Activated naive CD4-positive, alpha-beta T cell treated with anti-CD3 and anti-CD28 coated beads for 36 hours (primary cell): ENCODE measurements around the gene ICOSLG. TPM values are rescaled to one million over a fixed set of nuclear protein-coding genes. Genes with fewer than 3 reads are reported as not detected.
"Not testable (repeated sequence)": the region's sequence is repeated elsewhere in the genome, so short reads cannot be mapped to it uniquely, and the experiment has no call there.

ENCODE experiments used
- CTCF ChIA-PET: fragments of 350-600 bp; sonication (Branson Sonifier 250); formaldehyde crosslinking; loops from one replicate; lab custom pipeline; 2021; ENCODE audit warnings: antibody characterized with exemption; lab: Charles Lee
- DNase-seq: peaks from one replicate; pipeline ENCODE4 v3.0.0-alpha.2; 2020
- H3K27ac Mint-ChIP-seq: one replicate; pipeline ENCODE4 v1.8.0; 2021; ENCODE audit warnings: mild to moderate bottlenecking, mixed read lengths
- H3K27me3 Mint-ChIP-seq: one replicate; pipeline ENCODE4 v1.8.0; 2021; ENCODE audit warnings: low read depth, mixed read lengths
- H3K36me3 Mint-ChIP-seq: one replicate; pipeline ENCODE4 v1.8.0; 2021; ENCODE audit warnings: low read depth, mixed read lengths
- H3K4me1 Mint-ChIP-seq: one replicate; pipeline ENCODE4 v1.8.0; 2021; ENCODE audit warnings: low read depth, mixed read lengths
- H3K4me3 Mint-ChIP-seq: one replicate; pipeline ENCODE4 v1.8.0; 2021; ENCODE audit warnings: mild to moderate bottlenecking, moderate library complexity, mixed read lengths
- H3K9me3 Mint-ChIP-seq: one replicate; pipeline ENCODE4 v1.8.0; 2021; ENCODE audit warnings: mixed read lengths
- intact Hi-C: fragments of 100-400 bp; cut with micrococcal nuclease; formaldehyde crosslinking; loops from one replicate; pipeline ENCODE4 v1.15.1; 2023
- total RNA-seq, 2 experiments: library from RNA; stranded (reverse); gene quantifications; one replicate each; pipeline ENCODE4 v1.2.3, GENCODE V29; 2021

The ICOSLG gene
- total RNA-seq, 2 experiments from 2014 or later: 1.4 to 1.9 TPM

DNA sequence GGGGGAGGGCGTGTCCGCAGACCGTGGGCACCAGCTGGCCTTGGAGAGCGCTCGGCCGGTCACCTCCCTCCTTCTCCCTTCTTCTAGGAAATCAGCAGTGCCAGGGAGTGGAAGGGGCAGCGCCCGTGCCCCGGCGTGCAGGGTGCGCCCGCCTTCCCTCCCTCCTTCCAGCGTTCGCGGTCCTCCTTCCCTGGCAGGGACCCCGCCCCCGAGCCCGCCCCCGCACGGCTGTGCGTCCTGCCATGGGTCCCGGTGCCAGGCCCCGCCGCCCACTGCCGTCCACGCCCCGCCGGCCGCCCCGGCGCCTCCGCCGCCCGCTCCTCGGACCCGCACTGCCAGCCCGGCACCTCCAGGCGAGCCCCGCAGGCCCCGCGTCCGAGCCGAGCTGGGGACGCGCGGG lies 390 bp downstream of the ICOSLG start:
- intact Hi-C loops, H3K4me1 Mint-ChIP-seq, H3K27ac Mint-ChIP-seq, H3K36me3 Mint-ChIP-seq, CTCF ChIA-PET, DNase-seq, H3K4me3 Mint-ChIP-seq, H3K27me3 Mint-ChIP-seq, H3K9me3 Mint-ChIP-seq: not testable (repeated sequence)

DNA sequence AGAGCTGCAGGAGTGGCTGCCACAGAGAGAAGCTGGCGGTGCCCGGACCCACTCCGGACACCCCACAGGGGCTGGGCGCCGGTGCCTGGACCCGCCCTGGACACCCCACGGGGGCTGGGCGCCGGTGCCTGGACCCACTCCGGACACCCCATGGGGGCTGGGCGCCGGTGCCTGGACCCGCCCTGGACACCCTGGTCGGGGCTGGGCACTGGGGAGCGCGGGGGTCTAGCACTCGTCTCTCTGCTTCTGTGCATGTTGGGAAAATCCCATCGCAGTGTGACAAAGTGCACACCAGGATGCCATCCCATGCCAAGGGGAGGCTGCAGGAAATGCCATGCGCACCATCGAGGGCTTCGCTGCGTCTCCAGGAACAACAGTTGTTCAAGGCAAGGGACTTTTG lies 11.2 kb downstream of the ICOSLG start:
- H3K27ac Mint-ChIP-seq, DNase-seq, CTCF ChIA-PET, H3K4me1 Mint-ChIP-seq, H3K36me3 Mint-ChIP-seq, H3K27me3 Mint-ChIP-seq, H3K4me3 Mint-ChIP-seq, intact Hi-C loops, H3K9me3 Mint-ChIP-seq: not testable (repeated sequence)

DNA sequence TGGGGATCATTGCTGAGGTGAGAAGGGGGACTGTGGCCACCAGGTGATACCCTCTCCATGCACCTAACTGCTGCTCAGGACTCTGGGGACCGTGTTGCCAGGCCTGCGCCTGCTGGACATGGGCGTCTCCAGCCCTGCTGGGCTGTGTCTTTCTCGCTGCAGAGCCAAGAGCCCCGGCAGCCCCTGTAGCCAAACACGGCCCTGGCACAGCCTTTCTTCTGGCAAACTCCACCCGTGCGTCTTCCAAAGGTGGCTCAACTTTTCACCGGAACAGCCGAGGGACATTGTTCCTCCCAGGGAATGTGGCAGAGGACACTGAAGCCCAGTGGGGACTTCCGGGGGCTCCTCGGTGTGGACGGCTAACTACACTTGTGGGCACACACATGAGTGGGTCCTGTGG lies 12.6 kb downstream of the ICOSLG start:
- intact Hi-C loops, H3K4me3 Mint-ChIP-seq, H3K36me3 Mint-ChIP-seq, H3K9me3 Mint-ChIP-seq, CTCF ChIA-PET, H3K4me1 Mint-ChIP-seq, DNase-seq, H3K27ac Mint-ChIP-seq, H3K27me3 Mint-ChIP-seq: not testable (repeated sequence)

DNA sequence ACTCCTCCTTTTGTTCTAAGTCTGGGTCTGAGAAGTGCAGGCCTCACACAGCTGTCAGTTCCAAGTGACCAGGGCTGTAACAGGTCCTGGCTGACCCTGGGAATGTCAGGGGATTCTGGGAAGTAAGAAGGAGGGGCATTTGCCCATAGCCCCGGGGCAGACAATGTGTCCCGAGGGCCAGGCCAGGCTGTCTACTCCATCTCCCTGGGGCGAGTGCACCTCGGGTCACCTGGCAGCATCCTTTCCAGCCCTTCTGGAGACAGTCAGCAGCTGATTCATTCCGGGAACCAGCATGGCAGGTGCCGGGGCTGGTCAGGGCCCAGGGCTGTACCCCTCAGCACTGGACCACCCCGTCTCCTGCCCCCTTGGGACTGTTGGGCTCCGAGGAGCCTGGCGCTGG lies 13.1 kb downstream of the ICOSLG start:
- H3K36me3 Mint-ChIP-seq, H3K27ac Mint-ChIP-seq, H3K4me1 Mint-ChIP-seq, H3K4me3 Mint-ChIP-seq, DNase-seq, intact Hi-C loops, H3K9me3 Mint-ChIP-seq, H3K27me3 Mint-ChIP-seq, CTCF ChIA-PET: not testable (repeated sequence)

DNA sequence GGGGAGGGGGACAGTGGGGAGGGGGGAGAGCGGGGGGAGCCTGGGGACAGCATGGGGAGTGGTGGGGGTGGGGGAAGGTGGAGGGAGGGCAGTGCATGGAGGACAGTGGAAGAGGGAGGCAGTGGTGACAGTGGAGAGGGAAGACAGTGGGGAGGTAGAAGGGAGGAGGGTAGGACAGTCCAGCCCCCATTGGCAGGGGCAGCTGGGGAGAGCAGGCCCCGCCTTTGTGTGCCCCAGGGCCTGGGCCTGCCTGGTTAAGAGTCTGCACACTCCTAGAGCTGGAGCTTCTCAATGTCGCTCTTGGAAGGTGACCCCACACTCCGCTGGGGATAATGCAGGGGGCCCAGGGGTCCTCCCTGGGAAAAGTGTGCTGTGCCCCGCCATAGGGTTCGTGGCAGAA lies 15.1 kb downstream of the ICOSLG start:
- CTCF ChIA-PET, H3K4me1 Mint-ChIP-seq, H3K36me3 Mint-ChIP-seq, H3K9me3 Mint-ChIP-seq, DNase-seq, intact Hi-C loops, H3K27ac Mint-ChIP-seq, H3K27me3 Mint-ChIP-seq, H3K4me3 Mint-ChIP-seq: not testable (repeated sequence)

DNA sequence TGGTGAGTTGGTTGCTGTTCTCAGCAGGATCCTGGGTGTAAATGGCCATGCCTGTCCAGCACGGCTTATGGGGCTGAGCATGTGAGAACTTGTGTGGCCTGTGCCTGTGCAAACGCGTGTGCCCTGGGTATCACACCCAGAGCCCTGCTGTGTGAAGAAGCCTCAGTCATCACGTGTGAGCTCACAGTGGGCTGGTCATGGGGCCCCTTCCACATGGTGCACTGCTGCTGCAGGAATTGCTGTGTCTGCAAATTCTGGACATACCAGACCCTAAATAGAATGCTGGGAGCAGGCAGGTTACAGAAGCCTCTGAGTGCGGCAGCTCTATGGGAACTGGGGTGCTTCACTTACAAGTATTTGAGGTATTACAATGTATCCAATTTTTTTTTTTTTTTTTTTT lies 17.4 kb downstream of the ICOSLG start:
- H3K27ac Mint-ChIP-seq, CTCF ChIA-PET, H3K4me1 Mint-ChIP-seq, H3K36me3 Mint-ChIP-seq, DNase-seq, H3K4me3 Mint-ChIP-seq, H3K27me3 Mint-ChIP-seq, H3K9me3 Mint-ChIP-seq, intact Hi-C loops: not testable (repeated sequence)

DNA sequence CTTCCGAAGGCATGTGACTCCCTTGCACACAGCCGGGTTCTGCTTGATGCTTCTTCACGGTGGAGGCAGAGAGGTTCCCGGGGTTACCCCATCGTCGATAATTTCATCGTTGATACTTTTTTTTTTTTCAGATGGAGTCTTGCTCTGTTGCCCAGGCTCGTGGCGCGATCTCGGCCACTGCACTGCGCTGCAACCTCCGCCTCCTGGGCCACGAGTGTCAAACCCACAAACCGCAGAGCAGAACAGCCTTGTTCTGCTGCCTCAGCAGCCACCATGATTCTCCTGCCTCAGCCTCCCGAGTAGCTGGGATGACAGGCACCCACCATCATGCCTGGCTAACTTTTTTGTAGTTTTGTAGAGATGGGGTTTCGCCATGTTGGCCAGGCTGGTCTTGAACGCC lies 20.1 kb downstream of the ICOSLG start:
- DNase-seq, H3K4me3 Mint-ChIP-seq, intact Hi-C loops, H3K9me3 Mint-ChIP-seq, H3K4me1 Mint-ChIP-seq, H3K27ac Mint-ChIP-seq, H3K36me3 Mint-ChIP-seq, H3K27me3 Mint-ChIP-seq, CTCF ChIA-PET: not testable (repeated sequence)

DNA sequence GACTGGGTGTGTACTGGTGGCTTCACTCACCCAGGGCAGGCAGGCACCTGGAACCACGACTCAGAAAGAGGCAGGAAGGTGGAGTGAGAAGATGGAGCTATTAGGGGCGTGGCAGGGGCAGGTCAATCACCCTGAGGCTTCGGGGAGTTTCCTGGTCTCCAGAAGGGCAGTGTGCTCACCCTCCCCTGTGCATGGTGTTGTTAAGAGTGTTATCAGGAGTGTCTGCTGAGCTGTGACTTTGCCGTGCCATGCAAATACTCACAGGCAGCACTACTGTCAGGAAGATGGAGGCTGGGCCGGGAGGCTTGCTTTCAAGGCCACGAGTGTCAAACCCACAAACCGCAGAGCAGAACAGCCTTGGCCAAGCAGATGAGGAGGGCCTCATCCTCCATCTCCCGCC lies 22.3 kb downstream of the ICOSLG start:
- H3K4me1 Mint-ChIP-seq, CTCF ChIA-PET, DNase-seq, intact Hi-C loops, H3K9me3 Mint-ChIP-seq, H3K4me3 Mint-ChIP-seq, H3K36me3 Mint-ChIP-seq, H3K27ac Mint-ChIP-seq, H3K27me3 Mint-ChIP-seq: not testable (repeated sequence)

DNA sequence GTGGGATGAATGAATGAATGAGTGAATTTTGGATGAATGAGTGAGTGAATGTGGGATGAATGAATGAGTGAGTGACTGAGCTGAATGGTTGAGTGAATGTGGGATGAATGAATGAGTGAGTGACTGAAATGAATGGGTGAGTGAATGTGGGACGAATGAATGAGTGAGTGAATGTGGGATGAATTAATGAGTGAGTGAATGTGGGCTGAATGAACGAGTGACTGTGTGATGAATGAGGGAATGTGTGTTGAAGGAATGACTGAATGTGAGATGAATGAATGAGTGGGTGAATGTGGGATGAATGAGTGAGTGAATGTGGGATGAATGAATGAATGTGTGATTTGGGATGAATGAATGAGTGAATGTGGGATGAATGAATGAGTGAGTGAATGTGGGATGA lies 28.8 kb downstream of the ICOSLG start:
- DNase-seq, H3K36me3 Mint-ChIP-seq, H3K9me3 Mint-ChIP-seq, intact Hi-C loops, CTCF ChIA-PET, H3K27me3 Mint-ChIP-seq, H3K27ac Mint-ChIP-seq, H3K4me1 Mint-ChIP-seq, H3K4me3 Mint-ChIP-seq: not testable (repeated sequence)

DNA sequence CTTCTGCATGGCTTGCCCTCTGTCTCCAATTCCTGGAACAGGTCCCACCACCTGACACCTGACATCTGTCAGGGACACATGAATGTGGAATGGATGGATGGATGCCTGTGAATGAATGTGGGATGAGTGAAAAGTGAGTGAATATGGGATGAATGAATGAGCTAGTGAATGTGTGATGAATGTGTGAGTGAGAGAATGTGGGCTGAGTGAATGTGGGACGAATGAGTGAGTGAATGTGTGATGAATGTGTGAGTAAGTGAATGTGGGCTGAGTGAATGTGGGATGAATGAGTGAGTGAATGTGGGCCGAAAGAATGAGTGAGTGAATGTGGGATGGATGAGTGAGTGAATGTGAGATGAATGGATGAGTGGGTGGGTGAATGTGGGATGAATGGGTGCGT lies 29.2 kb downstream of the ICOSLG start:
- intact Hi-C loops, H3K36me3 Mint-ChIP-seq, DNase-seq, CTCF ChIA-PET, H3K9me3 Mint-ChIP-seq, H3K4me3 Mint-ChIP-seq, H3K4me1 Mint-ChIP-seq, H3K27ac Mint-ChIP-seq, H3K27me3 Mint-ChIP-seq: not testable (repeated sequence)

DNA sequence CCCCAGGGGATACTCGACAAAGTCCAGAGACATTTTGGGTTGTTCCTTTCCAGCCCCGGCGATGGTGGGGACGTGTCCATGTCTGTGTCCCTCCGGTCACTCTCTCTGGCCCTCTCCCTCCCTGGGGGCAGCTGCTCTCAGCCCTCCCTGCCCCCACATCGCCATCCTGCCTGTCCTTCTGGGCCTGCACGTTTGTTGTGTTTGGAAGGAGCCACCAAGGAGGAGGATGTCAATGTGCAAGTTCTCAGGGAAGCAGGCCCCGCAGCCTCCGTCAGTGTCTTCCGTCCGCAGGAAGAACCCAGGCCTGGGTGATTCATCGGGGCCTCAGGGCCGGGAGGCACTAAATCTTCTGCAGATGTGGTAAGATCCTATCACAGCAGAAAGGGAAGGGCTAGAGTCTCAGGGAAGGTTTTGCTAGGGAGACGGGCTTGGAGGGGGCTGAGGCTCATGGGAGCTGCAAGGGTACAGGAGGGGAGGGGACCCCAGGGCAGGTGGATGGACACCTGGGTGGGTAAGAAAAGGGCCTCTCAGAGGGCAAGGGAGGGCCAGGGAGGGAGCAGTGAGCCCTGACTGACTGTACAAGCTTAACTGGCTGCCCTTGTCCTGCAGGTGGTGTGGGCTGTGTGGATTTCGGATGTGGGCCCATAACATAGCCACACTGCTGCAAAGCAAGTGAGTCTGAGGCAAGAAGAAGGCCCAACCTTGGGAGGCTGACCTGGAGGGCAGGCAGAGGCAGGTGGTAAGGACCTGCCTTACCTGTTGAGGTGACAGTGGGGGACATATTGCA lies 32.7 kb downstream of the ICOSLG start:
- H3K4me1 Mint-ChIP-seq, intact Hi-C loops, H3K9me3 Mint-ChIP-seq, CTCF ChIA-PET, DNase-seq, H3K4me3 Mint-ChIP-seq, H3K27me3 Mint-ChIP-seq, H3K27ac Mint-ChIP-seq, H3K36me3 Mint-ChIP-seq: not testable (repeated sequence)

DNA sequence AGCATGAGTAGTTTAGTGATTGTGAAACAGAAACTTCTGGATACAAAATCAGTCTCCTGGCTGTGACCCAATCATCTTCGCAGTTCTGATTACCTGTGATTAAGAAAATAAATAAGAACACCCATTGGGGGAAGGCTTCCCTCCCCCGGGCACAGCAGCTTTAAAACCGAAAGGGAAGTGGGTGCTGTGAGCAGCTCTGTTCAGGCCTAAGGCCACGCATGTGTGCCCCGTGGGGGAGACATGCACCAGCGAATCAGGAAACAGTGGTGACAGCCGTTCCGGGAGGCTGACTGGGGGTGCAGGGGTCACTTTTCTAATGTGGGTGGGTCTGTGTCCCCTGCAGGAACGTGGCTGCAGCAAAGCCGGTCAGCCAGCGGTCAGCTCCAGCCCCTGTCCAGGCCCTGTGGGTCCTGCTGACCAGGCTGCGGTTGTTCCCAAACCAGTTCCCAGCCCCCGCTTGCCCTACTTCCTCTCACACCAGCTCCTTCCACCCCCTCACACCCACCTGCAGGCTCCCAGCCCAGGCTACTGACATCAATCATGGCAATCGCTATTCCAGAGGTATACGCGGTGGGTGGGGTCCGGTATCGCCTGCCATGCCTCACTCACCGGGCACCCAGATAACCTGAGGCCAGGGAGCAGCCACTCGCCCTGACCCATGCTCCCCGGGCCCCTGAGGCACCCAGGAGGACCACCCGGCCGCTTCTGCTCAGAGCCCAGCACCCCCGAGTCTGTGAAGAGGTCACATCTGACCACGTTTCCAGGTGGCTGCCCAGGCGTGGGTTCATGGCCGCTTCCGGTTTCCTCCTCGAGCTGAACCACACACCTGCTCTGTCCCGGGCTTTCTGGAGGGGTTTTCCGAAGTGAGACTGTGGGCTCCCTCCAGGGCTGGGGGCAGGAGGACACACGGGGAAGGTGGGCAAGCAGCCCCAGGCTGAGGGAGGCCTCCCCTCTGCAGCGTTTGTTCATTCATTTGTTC lies 33.8 kb downstream of the ICOSLG start:
- DNase-seq, H3K4me1 Mint-ChIP-seq, H3K27ac Mint-ChIP-seq, H3K4me3 Mint-ChIP-seq, CTCF ChIA-PET, H3K27me3 Mint-ChIP-seq, H3K9me3 Mint-ChIP-seq, H3K36me3 Mint-ChIP-seq, intact Hi-C loops: not testable (repeated sequence)

DNA sequence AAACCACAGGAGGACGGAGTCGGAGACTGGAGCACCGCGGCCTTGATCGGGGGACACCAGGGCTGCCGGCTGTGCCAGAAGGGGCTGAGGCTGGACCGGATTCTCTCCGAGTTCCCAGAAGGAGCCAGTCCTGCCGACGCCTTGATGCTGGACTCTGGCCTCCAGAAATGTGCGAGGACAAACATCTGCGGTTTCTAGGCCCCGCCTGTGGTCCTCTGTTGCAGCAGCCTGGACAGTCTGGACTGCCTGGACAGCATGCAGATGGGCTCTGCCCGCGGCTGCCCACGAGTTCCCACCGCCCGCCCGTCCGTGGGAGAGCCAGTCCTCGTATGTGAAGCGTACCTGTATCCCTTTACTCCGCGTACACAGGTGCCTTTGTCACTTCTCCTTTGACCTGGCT lies 34.6 kb downstream of the ICOSLG start:
- H3K4me1 Mint-ChIP-seq, H3K27me3 Mint-ChIP-seq, H3K36me3 Mint-ChIP-seq, DNase-seq, H3K9me3 Mint-ChIP-seq, H3K27ac Mint-ChIP-seq, CTCF ChIA-PET, intact Hi-C loops, H3K4me3 Mint-ChIP-seq: not testable (repeated sequence)
